ENCODE data around the gene CISD2.

CISD2 gene

GRCh38 chr4:102832667-102833066, 36.1 kb upstream of the CISD2 start:
- no peak for TF ChIP-seq CTCF (conservative IDR thresholded peaks at IDR 0.05; ENCODE audit: low read length)
- H3K4me3 ChIP-seq (ENCODE audit: low read length): no peak overlapping the region
- DNase-seq (ENCODE audit: low read depth): no peak

GRCh38 chr4:102836596-102836995, 32.2 kb upstream of the CISD2 start:
- TF ChIP-seq CTCF (conservative IDR thresholded peaks at IDR 0.05; ENCODE audit: low read length): no peak
- DNase-seq (ENCODE audit: low read depth): no peak
- no peak overlapping the region for H3K4me3 ChIP-seq (ENCODE audit: low read length)

GRCh38 chr4:102842367-102842766, 26.4 kb upstream of the CISD2 start:
- no peak overlapping the region for H3K4me3 ChIP-seq (ENCODE audit: low read length)
- no peak for TF ChIP-seq CTCF (conservative IDR thresholded peaks at IDR 0.05; ENCODE audit: low read length)
- no peak for DNase-seq (ENCODE audit: low read depth)

- TF ChIP-seq CTCF (conservative IDR thresholded peaks at IDR 0.05; ENCODE audit: low read length): no peak
- no peak overlapping the region for H3K4me3 ChIP-seq (ENCODE audit: low read length)
- DNase-seq (ENCODE audit: low read depth): no peak
Measured at GRCh38 chr4:102843273-102843672, 25.5 kb upstream of the CISD2 start.

- H3K4me3 ChIP-seq (ENCODE audit: low read length): no peak overlapping the region
- no peak for TF ChIP-seq CTCF (conservative IDR thresholded peaks at IDR 0.05; ENCODE audit: low read length)
- peak; percentile 33 for DNase-seq (ENCODE audit: low read depth)
Measured at GRCh38 chr4:102843938-102844337, 24.9 kb upstream of the CISD2 start.

- TF ChIP-seq CTCF (conservative IDR thresholded peaks at IDR 0.05; ENCODE audit: low read length): no peak
- DNase-seq (ENCODE audit: low read depth): no peak
- H3K4me3 ChIP-seq (ENCODE audit: low read length): no peak overlapping the region
Measured at GRCh38 chr4:102847687-102848086, 21.1 kb upstream of the CISD2 start.

- no peak for TF ChIP-seq CTCF (conservative IDR thresholded peaks at IDR 0.05; ENCODE audit: low read length)
- no peak for DNase-seq (ENCODE audit: low read depth)
- H3K4me3 ChIP-seq (ENCODE audit: low read length): no peak overlapping the region
Measured at GRCh38 chr4:102849579-102850104, 19.1 kb upstream of the CISD2 start.

All from AG10803 (cell line).